ENCODE results near the gene TCAF1.

Gene TCAF1

GRCh38 chr7:143906151-143906550 is 4.2 kb upstream of the TCAF1 start:
- FAIRE-seq (no peak), DNase-seq (ENCODE audit: insufficient read length, low spot score) (no peak)
- TF ChIP-seq POLR2AphosphoS5 (IDR thresholded peaks at IDR 0.05; ENCODE audit: low read depth, low read length) (no peak), POLR2A (IDR thresholded peaks at IDR 0.05; ENCODE audit: low read depth, low read length) (no peak), PAX5 (IDR thresholded peaks at IDR 0.05; ENCODE audit: insufficient read depth, low read length, severe bottlenecking) (no peak), SPI1 (IDR thresholded peaks at IDR 0.05; ENCODE audit: low read depth, low read length) (no peak), TAF1 (IDR thresholded peaks at IDR 0.05; ENCODE audit: low read depth, low read length) (no peak), POU2F2 (IDR thresholded peaks at IDR 0.05; ENCODE audit: low read depth, low read length) (no peak)

GRCh38 chr7:143905509-143905908 is 3.5 kb upstream of the TCAF1 start:
- FAIRE-seq (no peak), DNase-seq (ENCODE audit: insufficient read length, low spot score) (no peak)
- TF ChIP-seq POLR2A (IDR thresholded peaks at IDR 0.05; ENCODE audit: low read depth, low read length): no peak
- TF ChIP-seq TAF1 (IDR thresholded peaks at IDR 0.05; ENCODE audit: low read depth, low read length): no peak
- no peak for TF ChIP-seq SPI1 (IDR thresholded peaks at IDR 0.05; ENCODE audit: low read depth, low read length)
- no peak for TF ChIP-seq PAX5 (IDR thresholded peaks at IDR 0.05; ENCODE audit: insufficient read depth, low read length, severe bottlenecking)
- no peak for TF ChIP-seq POU2F2 (IDR thresholded peaks at IDR 0.05; ENCODE audit: low read depth, low read length)
- no peak for TF ChIP-seq POLR2AphosphoS5 (IDR thresholded peaks at IDR 0.05; ENCODE audit: low read depth, low read length)

- FAIRE-seq (no peak), DNase-seq (ENCODE audit: insufficient read length, low spot score) (no peak)
- TF ChIP-seq POU2F2 (IDR thresholded peaks at IDR 0.05; ENCODE audit: low read depth, low read length): no peak
- TF ChIP-seq SPI1 (IDR thresholded peaks at IDR 0.05; ENCODE audit: low read depth, low read length): no peak
- TF ChIP-seq POLR2AphosphoS5 (IDR thresholded peaks at IDR 0.05; ENCODE audit: low read depth, low read length): no peak
- no peak for TF ChIP-seq PAX5 (IDR thresholded peaks at IDR 0.05; ENCODE audit: insufficient read depth, low read length, severe bottlenecking)
- no peak for TF ChIP-seq POLR2A (IDR thresholded peaks at IDR 0.05; ENCODE audit: low read depth, low read length)
- no peak for TF ChIP-seq TAF1 (IDR thresholded peaks at IDR 0.05; ENCODE audit: low read depth, low read length)
Measured at GRCh38 chr7:143902332-143902899, 440 bp upstream of the TCAF1 start.

GRCh38 chr7:143901332-143901667 is 676 bp downstream of the TCAF1 start:
- FAIRE-seq (no peak), DNase-seq (ENCODE audit: insufficient read length, low spot score) (no peak)
- no peak for TF ChIP-seq SPI1 (IDR thresholded peaks at IDR 0.05; ENCODE audit: low read depth, low read length)
- TF ChIP-seq TAF1 (IDR thresholded peaks at IDR 0.05; ENCODE audit: low read depth, low read length): no peak
- TF ChIP-seq POLR2A (IDR thresholded peaks at IDR 0.05; ENCODE audit: low read depth, low read length): no peak
- no peak for TF ChIP-seq PAX5 (IDR thresholded peaks at IDR 0.05; ENCODE audit: insufficient read depth, low read length, severe bottlenecking)
- no peak for TF ChIP-seq POU2F2 (IDR thresholded peaks at IDR 0.05; ENCODE audit: low read depth, low read length)
- TF ChIP-seq POLR2AphosphoS5 (IDR thresholded peaks at IDR 0.05; ENCODE audit: low read depth, low read length): no peak

- TF ChIP-seq PAX5 (IDR thresholded peaks at IDR 0.05; ENCODE audit: insufficient read depth, low read length, severe bottlenecking) (no peak), POU2F2 (IDR thresholded peaks at IDR 0.05; ENCODE audit: low read depth, low read length) (no peak), POLR2AphosphoS5 (IDR thresholded peaks at IDR 0.05; ENCODE audit: low read depth, low read length) (no peak), POLR2A (IDR thresholded peaks at IDR 0.05; ENCODE audit: low read depth, low read length) (no peak), SPI1 (IDR thresholded peaks at IDR 0.05; ENCODE audit: low read depth, low read length) (no peak), TAF1 (IDR thresholded peaks at IDR 0.05; ENCODE audit: low read depth, low read length) (no peak)
- DNase-seq (ENCODE audit: insufficient read length, low spot score) (no peak), FAIRE-seq (peak; percentile 16)
Measured at GRCh38 chr7:143900230-143900766, 1.7 kb downstream of the TCAF1 start.

GRCh38 chr7:143898810-143899209 is 3.2 kb downstream of the TCAF1 start:
- no peak for TF ChIP-seq POLR2AphosphoS5 (IDR thresholded peaks at IDR 0.05; ENCODE audit: low read depth, low read length)
- FAIRE-seq: no peak
- no peak for DNase-seq (ENCODE audit: insufficient read length, low spot score)

GRCh38 chr7:143896667-143897066 is 5.3 kb downstream of the TCAF1 start:
- no peak for TF ChIP-seq TAF1 (IDR thresholded peaks at IDR 0.05; ENCODE audit: low read depth, low read length)
- TF ChIP-seq POLR2AphosphoS5 (IDR thresholded peaks at IDR 0.05; ENCODE audit: low read depth, low read length): no peak
- no peak for TF ChIP-seq PAX5 (IDR thresholded peaks at IDR 0.05; ENCODE audit: insufficient read depth, low read length, severe bottlenecking)
- TF ChIP-seq POU2F2 (IDR thresholded peaks at IDR 0.05; ENCODE audit: low read depth, low read length): no peak
- TF ChIP-seq POLR2A (IDR thresholded peaks at IDR 0.05; ENCODE audit: low read depth, low read length): no peak
- TF ChIP-seq SPI1 (IDR thresholded peaks at IDR 0.05; ENCODE audit: low read depth, low read length): no peak
- FAIRE-seq (no peak), DNase-seq (ENCODE audit: insufficient read length, low spot score) (no peak)

- TF ChIP-seq SPI1 (IDR thresholded peaks at IDR 0.05; ENCODE audit: low read depth, low read length): no peak; the same call in 1 of the 2 replicates
- TF ChIP-seq POLR2A (IDR thresholded peaks at IDR 0.05; ENCODE audit: low read depth, low read length): no peak
- no peak for TF ChIP-seq TAF1 (IDR thresholded peaks at IDR 0.05; ENCODE audit: low read depth, low read length)
- TF ChIP-seq POU2F2 (IDR thresholded peaks at IDR 0.05; ENCODE audit: low read depth, low read length): no peak
- TF ChIP-seq PAX5 (IDR thresholded peaks at IDR 0.05; ENCODE audit: insufficient read depth, low read length, severe bottlenecking): no peak
- no peak for TF ChIP-seq POLR2AphosphoS5 (IDR thresholded peaks at IDR 0.05; ENCODE audit: low read depth, low read length)
- DNase-seq (ENCODE audit: insufficient read length, low spot score) (no peak), FAIRE-seq (peak; percentile 80)
Measured at GRCh38 chr7:143892527-143893300, 9.3 kb downstream of the TCAF1 start.

- FAIRE-seq: no peak
- no peak for TF ChIP-seq PAX5 (IDR thresholded peaks at IDR 0.05; ENCODE audit: insufficient read depth, low read length, severe bottlenecking)
- TF ChIP-seq TAF1 (IDR thresholded peaks at IDR 0.05; ENCODE audit: low read depth, low read length): no peak
- TF ChIP-seq POLR2AphosphoS5 (IDR thresholded peaks at IDR 0.05; ENCODE audit: low read depth, low read length): no peak
- no peak for TF ChIP-seq POU2F2 (IDR thresholded peaks at IDR 0.05; ENCODE audit: low read depth, low read length)
- no peak for TF ChIP-seq POLR2A (IDR thresholded peaks at IDR 0.05; ENCODE audit: low read depth, low read length)
- TF ChIP-seq SPI1 (IDR thresholded peaks at IDR 0.05; ENCODE audit: low read depth, low read length): no peak
- no peak for DNase-seq (ENCODE audit: insufficient read length, low spot score)
Measured at GRCh38 chr7:143891457-143891856, 10.5 kb downstream of the TCAF1 start.
